NCI-H2171 treated with DMSO at 0.1 percent for 48 hours (cell line): ENCODE measurements around the gene TMEM165.

ENCODE experiments used
- DNase-seq: peaks from one replicate; lab custom pipeline; 2025; lab: John Stamatoyannopoulos, UW

The TMEM165 gene

DNA sequence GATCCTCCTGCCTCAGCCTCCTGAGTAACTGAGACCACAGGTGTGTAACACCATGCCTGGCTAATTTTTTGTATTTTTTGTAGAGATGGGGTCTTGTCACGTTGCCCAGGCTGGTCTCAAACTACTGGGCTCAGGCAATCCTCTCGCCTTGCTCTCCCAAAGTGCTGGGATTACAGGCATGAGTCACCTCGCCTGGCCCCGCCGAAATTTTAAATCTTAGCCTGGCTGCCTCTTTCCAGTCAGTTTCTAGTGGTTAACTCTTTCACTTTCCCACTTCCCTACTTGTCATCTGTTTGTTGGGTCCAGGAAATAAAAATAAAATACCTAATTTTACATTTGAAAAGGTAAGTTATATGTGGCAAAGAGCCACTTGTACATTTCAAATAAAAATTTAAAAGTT, 62.4 kb downstream of the TMEM165 start:
- DNase-seq, result no peak

DNA sequence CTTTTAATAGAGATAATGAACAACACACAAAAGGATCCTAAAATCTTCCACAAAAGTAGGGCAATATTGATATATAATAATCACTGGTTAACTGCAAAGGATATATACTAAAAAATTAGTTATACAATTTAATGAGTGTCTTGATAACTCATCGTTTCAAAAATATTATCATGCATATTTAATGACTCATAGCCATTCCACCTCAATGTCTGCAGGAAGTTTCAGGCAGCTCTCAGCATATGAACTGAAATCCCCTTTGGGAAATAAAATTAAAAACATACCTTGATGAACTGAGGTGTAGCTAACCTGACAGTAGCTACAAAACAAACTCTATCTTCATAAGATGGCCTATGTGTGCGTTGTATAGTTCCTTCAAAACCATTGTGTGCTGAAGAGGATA, 62.9 kb downstream of the TMEM165 start:
- no peak for DNase-seq

DNA sequence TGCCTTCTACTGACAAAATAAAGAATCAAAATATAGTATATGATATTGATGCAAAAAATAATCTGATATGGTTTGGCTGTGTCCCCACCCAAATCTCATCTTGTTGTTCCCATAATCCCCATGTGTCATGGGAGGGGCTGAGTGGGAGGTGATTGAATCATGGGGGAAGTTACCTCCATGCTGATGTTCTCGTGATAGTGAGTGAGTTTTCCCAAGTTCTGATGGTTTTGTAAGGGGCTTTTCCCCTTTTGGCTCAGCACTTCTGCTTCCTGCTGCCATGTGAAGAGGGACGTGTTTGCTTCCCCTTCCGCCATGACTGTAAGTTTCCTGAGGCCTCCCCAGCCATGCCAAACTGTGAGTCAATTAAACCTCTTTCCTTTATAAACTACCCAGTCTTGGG, 70.2 kb downstream of the TMEM165 start:
- no peak for DNase-seq

DNA sequence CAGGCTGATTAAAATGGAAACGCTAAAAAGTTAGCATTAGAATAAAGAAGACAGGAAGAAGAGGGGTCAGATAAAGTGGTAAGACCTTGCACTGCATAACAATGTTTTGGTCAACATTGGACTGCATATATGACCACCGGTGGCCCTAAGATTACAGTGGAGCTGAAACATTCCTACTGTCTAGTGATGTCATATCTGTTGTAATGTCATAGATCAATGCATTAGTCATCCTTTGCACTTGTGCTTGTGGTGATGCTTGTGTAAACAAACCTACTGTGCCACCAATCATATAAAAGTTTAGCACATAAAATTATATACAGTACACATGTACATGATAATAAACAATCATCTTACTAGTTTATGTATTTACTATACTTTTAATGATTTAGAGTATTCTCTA, 73.0 kb downstream of the TMEM165 start:
- DNase-seq, result no peak

DNA sequence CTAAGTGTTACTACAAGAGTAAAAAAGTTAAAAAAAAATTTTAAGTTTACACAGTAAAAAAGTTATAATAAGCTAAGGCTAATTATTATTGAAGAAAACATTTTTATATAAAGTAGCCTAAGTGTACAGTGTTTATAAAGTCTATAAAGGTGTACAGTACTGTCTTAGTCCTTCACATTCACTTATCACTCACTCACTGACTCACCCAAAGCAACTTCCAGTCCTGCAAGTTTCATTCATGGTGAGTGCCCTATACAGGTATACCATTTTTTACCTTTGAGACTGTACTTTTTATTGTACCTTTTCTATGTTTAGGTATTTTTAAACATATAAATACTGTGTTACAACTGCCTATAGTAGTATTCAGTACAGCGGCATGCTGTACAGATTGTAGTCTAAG, 74.2 kb downstream of the TMEM165 start:
- DNase-seq, result no peak
